GM12875 (cell line): ENCODE measurements around the gene PTGDR2.

Source experiments
- H3K4me3 ChIP-seq: one replicate; pipeline ENCODE4 v1.5.1; 2011; ENCODE audit warnings: low read depth, low read length, control low read depth
- CTCF ChIP-seq: IDR thresholded peaks from 2 replicates; pipeline ENCODE4 v1.5.1; 2011; ENCODE audit warnings: low read depth, mild to moderate bottlenecking, control low read depth, inconsistent platforms, low read length, moderate library complexity, borderline replicate concordance; ENCODE audit not compliant: insufficient read depth

PTGDR2 gene

DNA sequence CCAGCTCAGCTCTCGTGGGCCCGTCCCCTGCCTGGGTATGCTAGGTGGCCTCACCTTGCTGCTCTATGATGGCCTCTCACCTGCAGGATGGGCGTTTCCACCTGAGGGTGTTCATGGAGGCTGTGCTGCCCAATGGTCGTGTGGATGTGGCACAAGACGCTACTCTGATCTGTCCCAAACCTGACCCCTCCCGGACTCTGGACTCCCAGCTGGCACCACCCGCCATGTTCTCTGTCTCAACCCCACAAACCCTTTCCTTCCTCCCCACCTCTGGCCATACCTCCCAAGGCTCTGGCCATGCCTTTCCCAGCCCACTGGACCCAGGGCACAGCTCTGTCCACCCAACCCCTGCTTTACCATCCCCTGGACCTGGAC is 13.7 kb upstream of the PTGDR2 start:
- H3K4me3 ChIP-seq = no peak overlapping the region
- no peak for TF ChIP-seq CTCF

DNA sequence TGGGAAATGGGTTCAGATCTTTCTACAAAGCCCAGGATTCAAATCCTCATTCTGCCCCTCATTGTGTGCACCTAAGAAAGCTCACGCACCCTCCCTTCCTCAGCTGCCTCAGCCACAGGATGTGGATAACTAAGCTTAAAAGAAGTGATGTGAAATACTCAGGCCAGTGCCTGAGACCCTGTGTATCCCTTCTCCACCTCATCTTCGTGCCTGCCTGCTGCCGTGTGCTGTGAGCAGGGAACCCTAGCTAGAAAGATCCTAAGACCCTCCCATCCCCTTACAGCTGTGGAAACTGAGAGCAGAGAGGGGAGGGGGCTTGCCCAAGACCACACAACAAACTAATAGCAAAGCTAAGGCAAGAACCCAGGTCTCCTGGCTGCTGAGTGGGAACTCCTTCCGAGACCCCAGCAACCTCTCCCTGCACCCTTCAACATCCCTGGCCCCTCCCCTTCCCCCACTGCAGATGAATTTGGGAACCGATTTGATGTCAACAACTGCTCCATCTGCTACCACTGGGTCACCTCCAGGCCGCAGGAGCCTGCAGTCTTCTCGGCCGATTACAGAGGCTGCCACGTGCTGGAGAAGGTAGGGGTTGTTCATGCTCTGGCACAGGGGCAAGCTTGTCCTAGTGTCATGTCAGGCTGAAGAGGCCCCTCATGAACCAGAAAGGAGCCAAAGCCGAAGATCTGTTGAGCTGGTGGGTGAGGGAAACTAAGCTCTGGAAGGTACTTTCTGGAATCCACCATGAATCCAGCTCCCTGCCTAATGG is 13.1 kb upstream of the PTGDR2 start:
- TF ChIP-seq CTCF = no peak
- no peak overlapping the region for H3K4me3 ChIP-seq

DNA sequence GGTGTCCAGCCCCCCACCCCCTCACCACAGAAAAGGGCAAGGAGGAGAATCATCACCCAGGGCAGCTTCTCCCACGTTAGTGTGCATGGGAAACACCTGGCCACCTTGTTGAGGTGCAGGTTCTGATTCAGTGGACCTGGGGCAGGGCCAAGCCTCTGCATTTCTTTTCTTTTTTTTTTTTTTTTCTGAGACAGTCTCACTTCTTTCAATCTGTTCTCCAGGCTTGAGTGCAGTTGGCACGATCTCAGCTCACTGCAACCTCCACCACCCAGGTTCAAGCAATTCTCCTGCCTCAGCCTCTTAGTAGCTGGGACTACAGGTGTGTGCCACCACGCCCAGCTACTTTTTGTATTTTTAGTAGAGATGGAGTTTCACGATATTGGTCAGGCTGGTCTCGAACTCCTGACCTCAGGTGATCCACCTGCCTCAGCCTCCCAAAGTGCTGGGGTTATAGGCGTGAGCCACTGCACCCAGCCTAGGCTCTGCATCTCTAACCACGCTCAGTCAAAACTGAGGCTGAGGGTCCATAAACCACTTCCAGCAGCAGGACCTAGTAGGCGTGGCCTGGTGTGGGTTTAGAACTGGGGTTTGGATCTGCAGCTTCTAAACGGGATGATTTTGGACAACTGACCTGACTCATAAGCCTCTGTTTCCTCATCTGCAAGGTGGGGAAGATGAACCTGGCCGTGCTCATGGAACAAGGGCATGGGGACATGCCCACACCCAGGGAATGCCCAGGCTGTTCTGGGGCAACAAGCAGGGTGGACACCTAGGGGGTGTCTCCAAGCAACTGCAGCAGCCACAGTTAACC is 12.3 kb upstream of the PTGDR2 start:
- TF ChIP-seq CTCF = no peak
- H3K4me3 ChIP-seq = no peak overlapping the region

- no peak within 1 kb of the TSS for H3K4me3 ChIP-seq
- TF ChIP-seq CTCF = no peak
Observed at GRCh38 chr11:60866911-60867870, 11.4 kb upstream of the PTGDR2 start, which contains the start of gene ZP1. TSS of gene ZP1 (plus strand) at chr11:60867542. CDS start at chr11:60867562, 20 bp downstream.

GRCh38 chr11:60864856-60865513 is 9.2 kb upstream of the PTGDR2 start:
- no peak for TF ChIP-seq CTCF
- H3K4me3 ChIP-seq = no peak overlapping the region
